Cardiac fibroblast (primary cell): Measurements from ENCODE around the gene MMP10.
A peak's percentile ranks its signal among the peaks of the same experiment; 100 is the strongest.
"Not testable (repeated sequence)": the region's sequence is repeated elsewhere in the genome, so short reads cannot be mapped to it uniquely, and the experiment has no call there.

Experiments used
- DNase-seq, 2 donors: peaks; one replicate each; pipeline versions ENCODE4 v3.0.0 to v3.0.0-alpha.2; 2010; ENCODE audit warnings: low read depth in 2 of 2
- H3K4me3 ChIP-seq, 2 donors: replicated peaks in 1 of 2; 1 replicate in 1 of 2; 2 replicates in 1 of 2; pipeline ENCODE4 v1.5.1; 2011; ENCODE audit warnings: low read depth in 2 of 2, low read length in 2 of 2, mild to moderate bottlenecking in 2 of 2, moderate library complexity in 1 of 2
- TF ChIP-seq, protein P1 (sequence below): IDR thresholded peaks from one replicate; pipeline ENCODE4 v1.5.1; 2011; ENCODE audit warnings: low read depth, mild to moderate bottlenecking, low read length, inconsistent platforms

The MMP10 gene

DNA sequence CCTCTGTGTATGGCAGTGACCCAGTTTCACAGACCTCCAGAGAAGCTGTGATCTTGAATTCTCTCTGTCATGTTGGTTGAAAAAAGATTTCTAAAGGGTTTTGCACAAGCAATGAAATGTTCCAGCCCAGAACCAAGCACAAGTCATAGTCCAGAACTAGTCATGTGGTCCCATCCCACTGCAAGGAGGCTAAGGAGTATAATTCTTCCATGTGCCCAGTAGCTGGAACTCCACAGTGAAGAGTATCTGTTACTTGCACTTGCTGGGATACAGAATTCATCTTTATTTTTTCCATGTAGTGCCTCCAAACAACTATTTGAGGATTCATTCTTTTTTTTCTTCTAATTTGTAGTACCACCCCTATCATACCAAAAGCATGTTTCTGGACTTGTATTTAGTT is 45.8 kb downstream of the MMP10 start:
- no peak overlapping the region for H3K4me3 ChIP-seq
- DNase-seq = no peak
- TF ChIP-seq, protein P1, sequence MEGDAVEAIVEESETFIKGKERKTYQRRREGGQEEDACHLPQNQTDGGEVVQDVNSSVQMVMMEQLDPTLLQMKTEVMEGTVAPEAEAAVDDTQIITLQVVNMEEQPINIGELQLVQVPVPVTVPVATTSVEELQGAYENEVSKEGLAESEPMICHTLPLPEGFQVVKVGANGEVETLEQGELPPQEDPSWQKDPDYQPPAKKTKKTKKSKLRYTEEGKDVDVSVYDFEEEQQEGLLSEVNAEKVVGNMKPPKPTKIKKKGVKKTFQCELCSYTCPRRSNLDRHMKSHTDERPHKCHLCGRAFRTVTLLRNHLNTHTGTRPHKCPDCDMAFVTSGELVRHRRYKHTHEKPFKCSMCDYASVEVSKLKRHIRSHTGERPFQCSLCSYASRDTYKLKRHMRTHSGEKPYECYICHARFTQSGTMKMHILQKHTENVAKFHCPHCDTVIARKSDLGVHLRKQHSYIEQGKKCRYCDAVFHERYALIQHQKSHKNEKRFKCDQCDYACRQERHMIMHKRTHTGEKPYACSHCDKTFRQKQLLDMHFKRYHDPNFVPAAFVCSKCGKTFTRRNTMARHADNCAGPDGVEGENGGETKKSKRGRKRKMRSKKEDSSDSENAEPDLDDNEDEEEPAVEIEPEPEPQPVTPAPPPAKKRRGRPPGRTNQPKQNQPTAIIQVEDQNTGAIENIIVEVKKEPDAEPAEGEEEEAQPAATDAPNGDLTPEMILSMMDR = no peak

DNA sequence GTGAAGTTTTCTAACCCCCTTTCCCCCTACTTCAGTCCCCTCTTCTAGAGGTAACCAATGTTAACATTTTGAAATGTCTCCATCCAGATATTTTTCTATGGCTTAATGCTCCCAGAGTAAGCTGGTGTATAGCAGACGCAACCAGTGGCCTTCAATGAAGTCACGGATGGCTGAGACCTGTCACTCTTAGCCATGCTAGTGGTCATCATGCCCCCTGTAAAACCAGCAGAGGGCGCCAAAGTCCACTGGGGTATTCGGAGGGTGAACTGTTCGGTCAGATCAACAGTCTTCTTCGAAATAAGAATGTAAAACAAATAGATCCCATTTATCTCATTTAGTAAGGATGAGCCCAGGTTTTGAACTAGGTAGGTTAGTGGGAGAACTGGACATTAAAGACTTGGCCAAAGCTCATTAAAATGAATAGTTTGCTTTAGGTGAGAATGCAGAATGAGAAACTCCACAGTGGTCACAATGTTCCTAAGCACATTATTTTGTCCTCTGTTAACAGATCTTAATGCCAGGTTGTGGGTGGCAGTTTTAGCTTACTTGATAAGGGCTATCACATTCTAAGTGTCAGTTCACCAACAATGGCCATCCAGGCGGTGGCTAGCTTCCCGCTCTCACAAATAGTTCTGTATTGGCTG is 47.1 kb downstream of the MMP10 start:
- TF ChIP-seq, protein P1 = peak; percentile 92
- peak; percentile 39 to 68 for DNase-seq
- no peak overlapping the region for H3K4me3 ChIP-seq

DNA sequence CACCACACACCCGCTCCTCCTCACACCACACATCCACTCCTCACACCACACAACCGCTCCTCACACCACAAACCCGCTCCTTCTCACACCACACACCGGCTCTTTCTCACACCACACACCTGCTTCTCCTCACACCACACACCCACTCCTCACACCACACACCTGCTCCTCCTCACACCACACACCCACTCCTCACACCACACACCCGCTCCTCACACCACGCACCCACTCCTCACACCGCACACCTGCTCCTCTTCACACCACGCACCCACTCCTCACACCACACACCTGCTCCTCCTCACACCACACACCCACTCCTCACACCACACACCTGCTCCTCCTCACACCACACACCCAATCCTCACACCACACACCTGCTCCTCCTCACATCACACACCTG is 49.5 kb downstream of the MMP10 start:
- DNase-seq, H3K4me3 ChIP-seq: not testable (repeated sequence)

DNA sequence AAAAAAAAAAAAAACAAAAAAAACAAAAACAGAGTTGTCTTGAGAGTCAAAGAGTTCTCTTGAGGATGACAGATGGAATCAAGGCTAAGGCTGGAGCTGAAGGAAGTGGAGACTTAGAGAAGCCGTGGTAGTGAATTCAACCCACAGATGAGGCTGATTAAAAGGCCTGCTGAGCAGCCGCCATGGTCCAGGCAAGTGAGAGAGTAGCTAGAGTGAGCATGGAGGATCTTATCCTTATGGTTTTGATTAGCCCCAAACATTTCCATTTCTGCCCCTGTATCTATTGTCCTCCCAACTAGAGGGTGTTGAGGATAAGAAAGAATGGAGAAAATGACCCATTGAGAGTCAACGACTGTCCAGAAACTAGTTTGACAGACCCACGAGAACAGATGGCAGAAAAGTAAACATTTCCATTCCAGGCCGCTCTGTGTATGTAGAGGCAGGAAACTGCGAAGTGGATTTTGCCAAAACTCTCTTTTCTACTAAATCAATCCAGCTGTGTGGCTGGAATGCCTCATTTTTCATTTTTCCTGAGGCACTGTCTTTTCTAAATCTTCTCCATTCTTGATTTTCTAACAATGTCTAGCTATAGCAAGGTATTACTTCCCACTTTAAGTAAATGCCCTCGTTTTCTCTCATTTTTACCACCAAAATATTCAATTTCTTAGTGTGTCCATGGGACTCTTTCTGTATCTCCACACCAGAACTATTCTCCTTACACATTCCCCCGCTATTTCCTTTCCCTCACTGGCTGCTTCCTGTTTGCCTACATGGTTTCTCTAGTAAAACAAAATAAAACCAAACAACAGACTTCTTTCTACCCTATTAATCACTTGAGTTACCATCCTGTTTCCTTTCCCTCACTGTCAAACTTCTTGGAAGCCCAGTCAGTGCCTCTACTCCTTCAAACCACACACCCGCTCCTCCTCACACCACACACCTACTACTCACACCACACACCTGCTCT is 50.3 kb downstream of the MMP10 start:
- TF ChIP-seq, protein P1 = no peak
- peak in 1 of 2 donors; percentile 5 for DNase-seq
- no peak overlapping the region for H3K4me3 ChIP-seq

DNA sequence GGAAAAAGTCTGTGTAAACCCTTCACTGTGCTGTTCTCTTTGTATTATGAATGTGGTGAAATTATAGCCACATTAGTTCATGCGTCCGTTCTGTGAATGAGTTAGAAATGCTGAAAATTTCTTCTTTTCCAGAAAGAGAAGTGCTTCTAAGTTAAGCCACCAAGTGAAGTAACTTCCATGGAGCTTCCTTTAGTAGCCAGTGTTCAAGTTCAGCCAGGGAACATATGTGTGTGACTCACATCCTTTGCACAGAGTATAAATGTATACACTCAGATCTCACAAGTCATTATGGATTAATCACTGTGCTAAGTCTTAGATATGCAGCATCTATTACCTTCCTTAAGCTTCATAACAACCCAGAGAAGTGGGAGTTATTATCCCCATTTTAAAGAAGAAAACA is 52.5 kb downstream of the MMP10 start:
- TF ChIP-seq, protein P1 = no peak
- H3K4me3 ChIP-seq = no peak overlapping the region
- peak; percentile 12 to 69 for DNase-seq

DNA sequence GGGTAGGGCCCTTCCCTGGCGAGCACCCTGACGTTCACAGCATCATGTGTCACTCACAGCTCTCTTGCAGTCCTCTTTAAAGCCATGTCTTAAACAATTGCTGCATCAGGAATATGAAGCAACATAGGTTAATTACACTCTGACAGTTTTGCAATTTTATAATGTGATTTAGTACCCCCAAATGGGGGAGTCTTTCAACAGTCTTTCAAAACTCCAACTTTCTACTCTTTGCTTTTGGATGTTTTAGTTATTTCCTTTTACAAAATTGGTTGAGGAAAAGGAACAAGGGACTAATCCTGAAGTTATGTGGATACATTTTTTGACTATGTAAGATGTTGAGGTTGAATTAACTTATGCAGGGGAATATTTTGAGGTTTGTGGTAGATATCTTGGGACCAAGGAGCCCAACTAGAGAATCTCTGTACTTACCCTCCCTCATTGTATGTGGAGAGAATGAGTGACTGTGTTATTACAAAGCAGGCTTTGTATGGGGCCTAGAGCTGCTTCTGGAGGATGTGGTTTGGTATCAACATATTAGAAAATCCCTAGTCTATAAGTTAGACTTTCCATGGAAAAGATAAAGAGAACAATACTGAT is 55.4 kb downstream of the MMP10 start, which contains the start of gene MMP8:
Gene MMP8 (minus strand): TSS at position 51 of the 597 bp plus-strand sequence. CDS start 99 bp downstream, outside the sequence.
- no peak within 1 kb of the TSS for H3K4me3 ChIP-seq
- TF ChIP-seq, protein P1 = no peak
- DNase-seq = peak in 1 of 2 donors; percentile 18

DNA sequence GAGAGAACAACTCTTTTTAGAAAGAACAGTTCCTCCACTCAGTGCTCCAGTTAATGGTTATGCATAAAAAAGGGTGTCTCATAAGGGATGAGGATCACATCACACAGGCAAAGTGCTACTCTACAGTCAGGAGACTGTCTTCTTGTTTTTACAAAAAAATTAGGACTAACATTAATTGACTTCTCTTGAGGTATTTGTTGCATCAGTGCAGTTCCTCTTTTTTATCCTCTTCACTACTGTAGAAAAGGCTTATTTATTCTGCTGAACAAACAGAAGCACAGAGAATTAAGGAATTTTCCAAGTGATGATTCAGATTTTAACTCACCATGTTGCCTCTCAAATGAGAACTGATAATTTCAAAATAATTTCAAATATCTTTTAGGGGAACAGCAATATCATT is 57.6 kb downstream of the MMP10 start:
- TF ChIP-seq, protein P1 = no peak
- H3K4me3 ChIP-seq = no peak overlapping the region
- DNase-seq = no peak
